NT2/D1 (cell line): ENCODE results near the gene CP.

Experiments used
- SUZ12 ChIP-seq: IDR thresholded peaks from 2 replicates; pipeline ENCODE4 v1.6.1; 2011; ENCODE audit not compliant: insufficient read length, insufficient read depth; ENCODE audit errors: extremely low read depth
- YY1 ChIP-seq: IDR thresholded peaks from 2 replicates; pipeline ENCODE4 v1.6.1; 2011; ENCODE audit not compliant: insufficient read length, insufficient read depth

DNA sequence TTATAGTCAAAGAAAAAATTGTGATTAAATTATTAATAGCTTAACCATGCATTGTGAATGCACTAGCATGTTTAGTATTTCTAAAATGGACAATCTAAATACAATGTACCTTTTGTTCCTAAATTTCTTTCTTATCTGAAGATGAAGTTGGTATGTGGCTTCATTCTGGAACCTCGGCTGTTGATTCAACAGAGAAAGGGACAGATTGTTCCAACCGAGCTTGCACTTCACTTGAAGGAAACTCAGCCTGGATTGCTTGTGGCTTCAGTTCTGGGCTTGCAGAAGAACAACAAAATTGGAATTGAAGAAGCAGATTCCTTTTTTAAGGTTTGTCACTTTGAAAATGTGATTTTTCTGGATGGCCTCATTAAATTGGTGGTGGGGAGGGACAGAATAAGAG, 59.6 kb downstream of the CP start:
- TF ChIP-seq YY1 (no peak), SUZ12 (no peak)
